KMS-11 (cell line): ENCODE measurements around the gene KCNA10.

Experiments
- H2AFZ ChIP-seq: fragments of 200-600 bp; sonication (generic); 2 replicates; pipeline ENCODE4 v1.6.1; 2016; ENCODE audit warnings: antibody characterized with exemption, mixed run types, low read depth
- H3K27ac ChIP-seq: fragments of 200-600 bp; sonication (generic); 2 replicates; pipeline ENCODE4 v1.6.1; 2016; ENCODE audit warnings: mild to moderate bottlenecking, mixed run types
- H3K27me3 ChIP-seq: fragments of 200-600 bp; sonication (generic); 2 replicates; pipeline ENCODE4 v1.6.1; 2017; ENCODE audit warnings: mild to moderate bottlenecking, low read depth, mixed run types, moderate library complexity; ENCODE audit not compliant: insufficient read depth
- H3K36me3 ChIP-seq: fragments of 200-600 bp; sonication (generic); 2 replicates; pipeline ENCODE4 v1.6.1; 2017; ENCODE audit warnings: mild to moderate bottlenecking, mixed run types; ENCODE audit not compliant: insufficient read depth
- H3K4me1 ChIP-seq: fragments of 200-600 bp; sonication (generic); 2 replicates; pipeline ENCODE4 v1.6.1; 2016; ENCODE audit warnings: mild to moderate bottlenecking, low read depth, mixed run types; ENCODE audit not compliant: poor library complexity, severe bottlenecking
- H3K4me2 ChIP-seq: fragments of 200-600 bp; sonication (generic); 2 replicates; pipeline ENCODE4 v1.7.0; 2016; ENCODE audit warnings: mild to moderate bottlenecking, mixed run types
- H3K4me3 ChIP-seq: fragments of 200-600 bp; sonication (generic); IDR thresholded peaks from 2 replicates; pipeline ENCODE4 v1.6.1; 2017; ENCODE audit warnings: low read depth, low read length, mixed read lengths; ENCODE audit not compliant: insufficient read depth
- H3K79me2 ChIP-seq: fragments of 200-600 bp; sonication (generic); 2 replicates; pipeline ENCODE4 v1.6.1; 2016; ENCODE audit warnings: low read depth, mixed run types; ENCODE audit not compliant: insufficient read depth
- H3K9ac ChIP-seq: fragments of 200-600 bp; sonication (generic); 2 replicates; pipeline ENCODE4 v1.6.1; 2016; ENCODE audit warnings: mild to moderate bottlenecking, mixed run types
- H4K20me1 ChIP-seq: fragments of 200-600 bp; sonication (generic); 2 replicates; pipeline ENCODE4 v1.6.1; 2016; ENCODE audit warnings: mild to moderate bottlenecking, mixed run types; ENCODE audit not compliant: insufficient read depth
- TF ChIP-seq, protein P1 (sequence below): fragments of 200-600 bp; sonication (generic); conservative IDR thresholded peaks from 2 replicates; pipeline ENCODE4 v1.6.1; 2017; ENCODE audit warnings: low read depth, mild to moderate bottlenecking, antibody characterized with exemption, low read length, moderate library complexity, mixed read lengths

Gene KCNA10

DNA sequence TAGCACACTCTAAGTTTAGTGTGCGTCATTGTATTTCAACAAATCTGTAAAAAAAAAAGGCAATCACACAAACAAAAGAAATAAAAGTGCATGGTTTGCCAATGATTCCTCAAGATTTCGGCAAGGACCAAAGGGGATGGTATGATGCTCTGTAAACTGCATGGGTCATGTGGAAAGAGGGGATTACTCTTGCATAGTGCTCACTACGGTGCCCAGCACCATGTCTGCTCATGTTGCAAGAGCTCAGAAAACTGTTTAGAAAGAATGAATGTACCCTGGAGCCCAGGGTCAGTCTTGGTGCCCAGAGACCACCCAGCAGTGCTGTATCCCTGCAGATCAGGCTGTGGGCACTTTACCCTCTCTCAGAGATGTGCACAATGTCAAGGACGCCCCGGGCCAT, 3.6 kb upstream of the KCNA10 start:
- no peak overlapping the region for H3K4me2 ChIP-seq
- H3K27me3 ChIP-seq, result no peaks in the 10 kb centered on the region
- no peak overlapping the region for H2AFZ ChIP-seq
- no peaks in the 10 kb centered on the region for H3K79me2 ChIP-seq
- no peaks in the 10 kb centered on the region for H3K4me1 ChIP-seq
- H3K9ac ChIP-seq, result no peak overlapping the region
- H3K4me3 ChIP-seq, result no peak overlapping the region
- H4K20me1 ChIP-seq, result no peaks in the 10 kb centered on the region
- no peaks in the 10 kb centered on the region for H3K36me3 ChIP-seq
- TF ChIP-seq, protein P1, sequence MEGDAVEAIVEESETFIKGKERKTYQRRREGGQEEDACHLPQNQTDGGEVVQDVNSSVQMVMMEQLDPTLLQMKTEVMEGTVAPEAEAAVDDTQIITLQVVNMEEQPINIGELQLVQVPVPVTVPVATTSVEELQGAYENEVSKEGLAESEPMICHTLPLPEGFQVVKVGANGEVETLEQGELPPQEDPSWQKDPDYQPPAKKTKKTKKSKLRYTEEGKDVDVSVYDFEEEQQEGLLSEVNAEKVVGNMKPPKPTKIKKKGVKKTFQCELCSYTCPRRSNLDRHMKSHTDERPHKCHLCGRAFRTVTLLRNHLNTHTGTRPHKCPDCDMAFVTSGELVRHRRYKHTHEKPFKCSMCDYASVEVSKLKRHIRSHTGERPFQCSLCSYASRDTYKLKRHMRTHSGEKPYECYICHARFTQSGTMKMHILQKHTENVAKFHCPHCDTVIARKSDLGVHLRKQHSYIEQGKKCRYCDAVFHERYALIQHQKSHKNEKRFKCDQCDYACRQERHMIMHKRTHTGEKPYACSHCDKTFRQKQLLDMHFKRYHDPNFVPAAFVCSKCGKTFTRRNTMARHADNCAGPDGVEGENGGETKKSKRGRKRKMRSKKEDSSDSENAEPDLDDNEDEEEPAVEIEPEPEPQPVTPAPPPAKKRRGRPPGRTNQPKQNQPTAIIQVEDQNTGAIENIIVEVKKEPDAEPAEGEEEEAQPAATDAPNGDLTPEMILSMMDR, result no peak
- no peak overlapping the region for H3K27ac ChIP-seq

DNA sequence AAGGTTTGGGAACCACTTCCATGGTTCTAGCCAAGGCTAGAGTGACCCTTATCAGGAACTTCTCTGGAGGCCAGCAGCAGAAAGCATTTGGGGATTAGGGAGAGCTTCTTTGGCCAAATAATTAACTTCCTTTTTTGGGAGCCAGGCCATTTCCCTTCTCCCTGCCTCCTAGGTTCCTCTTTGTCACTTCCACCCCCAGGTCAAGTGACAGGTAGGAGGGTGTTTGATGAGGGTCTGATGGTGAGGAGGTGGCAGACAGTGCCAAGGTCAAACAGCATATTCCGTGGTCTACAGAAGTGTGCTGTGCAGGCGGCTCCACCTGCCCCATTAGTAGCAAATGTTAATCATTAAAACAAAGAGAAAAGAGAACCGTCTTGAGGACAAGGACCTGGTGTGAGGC, 1.9 kb upstream of the KCNA10 start:
- H3K36me3 ChIP-seq, result no peaks in the 10 kb centered on the region
- H3K27me3 ChIP-seq, result no peaks in the 10 kb centered on the region
- no peak overlapping the region for H2AFZ ChIP-seq
- H4K20me1 ChIP-seq, result no peaks in the 10 kb centered on the region
- H3K4me1 ChIP-seq, result no peaks in the 10 kb centered on the region
- H3K4me3 ChIP-seq, result no peak overlapping the region
- no peak overlapping the region for H3K4me2 ChIP-seq
- no peaks in the 10 kb centered on the region for H3K79me2 ChIP-seq
- no peak overlapping the region for H3K9ac ChIP-seq
- TF ChIP-seq, protein P1, result no peak
- no peak overlapping the region for H3K27ac ChIP-seq

DNA sequence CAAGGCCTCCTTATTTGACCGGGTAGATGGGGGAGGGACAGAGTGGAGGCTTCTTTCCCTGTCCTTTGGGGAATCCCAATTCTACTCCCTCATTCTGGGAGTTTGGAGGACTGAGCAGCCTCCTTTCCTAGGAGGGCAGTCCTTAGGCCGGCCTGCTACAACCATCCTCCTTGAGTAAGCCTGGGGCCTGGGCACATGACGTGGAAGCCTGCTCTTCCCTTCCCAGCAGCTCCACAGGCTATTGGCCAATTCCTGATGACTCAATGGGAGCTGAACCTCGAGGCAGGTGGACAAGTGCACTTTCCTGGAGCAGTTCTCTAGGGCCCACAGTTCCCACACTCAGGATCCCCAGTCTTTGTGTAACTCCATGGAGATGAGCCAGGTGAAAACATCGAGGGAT, 3.1 kb downstream of the KCNA10 start:
- no peaks in the 10 kb centered on the region for H4K20me1 ChIP-seq
- TF ChIP-seq, protein P1, result no peak
- H3K9ac ChIP-seq, result no peak overlapping the region
- H3K27ac ChIP-seq, result no peak overlapping the region
- H3K4me1 ChIP-seq, result no peaks in the 10 kb centered on the region
- H2AFZ ChIP-seq, result no peak overlapping the region
- no peaks in the 10 kb centered on the region for H3K79me2 ChIP-seq
- no peak overlapping the region for H3K4me2 ChIP-seq
- H3K4me3 ChIP-seq, result no peak overlapping the region
- H3K36me3 ChIP-seq, result no peaks in the 10 kb centered on the region
- no peaks in the 10 kb centered on the region for H3K27me3 ChIP-seq

DNA sequence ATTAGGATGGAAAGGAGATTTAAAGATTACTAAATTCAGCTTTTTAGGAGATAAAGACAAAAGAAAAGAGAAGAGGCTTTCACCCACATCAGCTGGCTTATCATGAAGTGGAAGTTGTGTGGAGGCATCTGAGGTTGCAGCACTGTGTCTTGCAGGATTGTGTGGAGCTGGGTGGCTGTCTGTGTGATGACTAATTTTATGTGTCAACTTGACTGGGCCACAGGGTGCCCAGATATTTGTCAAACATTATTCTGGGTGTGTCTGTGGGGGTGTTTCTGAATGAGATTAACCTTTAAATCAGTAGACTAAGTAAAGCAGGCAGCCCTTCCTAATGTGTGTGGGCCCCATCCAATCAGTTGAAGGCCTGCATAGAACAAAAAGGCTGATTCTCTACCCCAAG, 3.9 kb downstream of the KCNA10 start:
- Histone ChIP-seq H3K9ac (no peak overlapping the region), H2AFZ (no peak overlapping the region), H3K4me2 (no peak overlapping the region), H3K27ac (no peak overlapping the region), H3K4me3 (no peak overlapping the region), H3K36me3 (no peaks in the 10 kb centered on the region), H3K27me3 (no peaks in the 10 kb centered on the region), H3K79me2 (no peaks in the 10 kb centered on the region), H4K20me1 (no peaks in the 10 kb centered on the region), H3K4me1 (no peaks in the 10 kb centered on the region)
- TF ChIP-seq, protein P1, result no peak

DNA sequence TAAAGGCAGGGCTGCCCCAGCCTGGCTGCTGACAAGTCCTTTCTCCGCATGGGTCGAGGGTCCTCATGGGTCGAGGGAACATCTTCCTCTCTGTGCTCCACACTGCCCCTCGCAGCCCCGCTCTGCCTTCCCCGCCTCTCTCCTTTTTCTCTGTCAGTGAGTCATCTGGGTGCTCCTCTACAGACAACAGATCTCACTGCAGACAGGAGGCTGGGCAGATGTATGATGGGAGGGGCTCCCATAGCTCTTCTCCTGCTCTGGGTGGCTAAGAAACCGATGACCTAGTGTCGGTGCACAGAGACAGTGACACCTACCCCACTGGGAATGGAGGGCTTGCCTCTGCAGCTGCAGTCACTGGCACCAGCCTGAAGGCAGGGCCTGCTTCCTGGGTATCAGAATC, 5.5 kb downstream of the KCNA10 start:
- no peak overlapping the region for H3K4me3 ChIP-seq
- H2AFZ ChIP-seq, result no peak overlapping the region
- H4K20me1 ChIP-seq, result no peaks in the 10 kb centered on the region
- no peak overlapping the region for H3K27ac ChIP-seq
- no peaks in the 10 kb centered on the region for H3K4me1 ChIP-seq
- no peaks in the 10 kb centered on the region for H3K36me3 ChIP-seq
- H3K79me2 ChIP-seq, result no peaks in the 10 kb centered on the region
- H3K27me3 ChIP-seq, result no peaks in the 10 kb centered on the region
- TF ChIP-seq, protein P1, result no peak
- H3K4me2 ChIP-seq, result no peak overlapping the region
- H3K9ac ChIP-seq, result no peak overlapping the region
